H1 (cell line): ENCODE results near the gene GNAS. TPM values are rescaled to one million over a fixed set of nuclear protein-coding genes. Genes with fewer than 3 reads are reported as not detected.
A peak's percentile ranks its signal among the peaks of the same experiment; 100 is the strongest.

Experiments
- ASH2L ChIP-seq: fragments of 200-600, 300-600 bp; sonication (generic); IDR thresholded peaks from one replicate; pipeline ENCODE4 v1.7.1; 2017; ENCODE audit warnings: low read length
- CTBP2 ChIP-seq: IDR thresholded peaks from 2 replicates; pipeline ENCODE4 v1.7.0; 2011; ENCODE audit warnings: borderline replicate concordance, mild to moderate bottlenecking, moderate library complexity, mixed read lengths, low read length; ENCODE audit not compliant: insufficient read depth, insufficient read length
- EP300 ChIP-seq, 2 experiments: IDR thresholded peaks; 1 replicate in 1 of 2; 2 replicates in 1 of 2; pipeline ENCODE4 v1.6.1; 2011 to 2012; ENCODE audit warnings: low read depth in 2 of 2, low read length in 2 of 2, mild to moderate bottlenecking in 2 of 2, borderline replicate concordance in 1 of 2, inconsistent platforms in 1 of 2, moderate library complexity in 1 of 2
- KDM4A ChIP-seq: IDR thresholded peaks from one replicate; pipeline ENCODE4 v1.7.1; 2012; ENCODE audit warnings: low read depth, mild to moderate bottlenecking, moderate library complexity, low read length, inconsistent platforms; ENCODE audit not compliant: severe bottlenecking
- SP1 ChIP-seq: IDR thresholded peaks from 2 replicates; pipeline ENCODE4 v1.6.1; 2011; ENCODE audit warnings: low read depth, low read length
- TAF1 ChIP-seq: IDR thresholded peaks from 2 replicates; pipeline ENCODE4 v1.6.1; 2011; ENCODE audit warnings: mild to moderate bottlenecking, low read depth, low read length
- TBP ChIP-seq: IDR thresholded peaks from 2 replicates; pipeline ENCODE4 v1.6.1; 2011; ENCODE audit warnings: low read depth, low read length, improper control_type of control experiment
- polyA plus RNA-seq, 7 experiments: library from polyadenylated mRNA; depleted of rRNA in 3 of 7; stranded (reverse) in 5 of 7; unstranded in 2 of 7; fragments of >200 nt in 5 of 7; fragments of 200-250 nt in 2 of 7; gene quantifications; 1 replicate in 5 of 7; 2 replicates in 1 of 7; 4 replicates in 1 of 7; pipeline versions ENCODE4 v1.2.1 to v1.2.3, GENCODE V29; 2011 to 2013; ENCODE audit warnings: missing spikeins in 2 of 7, mixed read lengths in 2 of 7
- total RNA-seq: library from RNA; stranded (reverse); fragmentation: NEBNext Ultra II Directional; extraction: Animal tissue kit (Norgen Biotek cat#: 25700); gene quantifications from 2 replicates; pipeline ENCODE4 v1.2.1, GENCODE V29; 2021
- TF ChIP-seq, protein P1 (sequence below): fragments of 300-600 bp; sonication (generic); IDR thresholded peaks from 2 replicates; pipeline ENCODE4 v1.7.1; 2012; ENCODE audit warnings: low read length, moderate library complexity, mild to moderate bottlenecking, inconsistent platforms; ENCODE audit not compliant: insufficient replicate concordance
- TF ChIP-seq, protein P2 (sequence below): IDR thresholded peaks from 2 replicates; pipeline ENCODE4 v1.6.1; 2012; ENCODE audit warnings: inconsistent platforms

Gene GNAS
- total and polyA plus RNA-seq, 2 of the 8 experiments (the other 6 are each of a cell fraction or from before 2014, with no cell fraction given) = 989 to 1,613 TPM

DNA sequence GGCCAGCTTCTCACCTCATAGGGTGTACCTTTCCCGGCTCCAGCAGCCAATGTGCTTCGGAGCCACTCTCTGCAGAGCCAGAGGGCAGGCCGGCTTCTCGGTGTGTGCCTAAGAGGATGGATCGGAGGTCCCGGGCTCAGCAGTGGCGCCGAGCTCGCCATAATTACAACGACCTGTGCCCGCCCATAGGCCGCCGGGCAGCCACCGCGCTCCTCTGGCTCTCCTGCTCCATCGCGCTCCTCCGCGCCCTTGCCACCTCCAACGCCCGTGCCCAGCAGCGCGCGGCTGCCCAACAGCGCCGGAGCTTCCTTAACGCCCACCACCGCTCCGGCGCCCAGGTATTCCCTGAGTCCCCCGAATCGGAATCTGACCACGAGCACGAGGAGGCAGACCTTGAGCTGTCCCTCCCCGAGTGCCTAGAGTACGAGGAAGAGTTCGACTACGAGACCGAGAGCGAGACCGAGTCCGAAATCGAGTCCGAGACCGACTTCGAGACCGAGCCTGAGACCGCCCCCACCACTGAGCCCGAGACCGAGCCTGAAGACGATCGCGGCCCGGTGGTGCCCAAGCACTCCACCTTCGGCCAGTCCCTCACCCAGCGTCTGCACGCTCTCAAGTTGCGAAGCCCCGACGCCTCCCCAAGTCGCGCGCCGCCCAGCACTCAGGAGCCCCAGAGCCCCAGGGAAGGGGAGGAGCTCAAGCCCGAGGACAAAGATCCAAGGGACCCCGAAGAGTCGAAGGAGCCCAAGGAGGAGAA, 12.3 kb upstream of the GNAS start (continued):
- TF ChIP-seq, protein P1, sequence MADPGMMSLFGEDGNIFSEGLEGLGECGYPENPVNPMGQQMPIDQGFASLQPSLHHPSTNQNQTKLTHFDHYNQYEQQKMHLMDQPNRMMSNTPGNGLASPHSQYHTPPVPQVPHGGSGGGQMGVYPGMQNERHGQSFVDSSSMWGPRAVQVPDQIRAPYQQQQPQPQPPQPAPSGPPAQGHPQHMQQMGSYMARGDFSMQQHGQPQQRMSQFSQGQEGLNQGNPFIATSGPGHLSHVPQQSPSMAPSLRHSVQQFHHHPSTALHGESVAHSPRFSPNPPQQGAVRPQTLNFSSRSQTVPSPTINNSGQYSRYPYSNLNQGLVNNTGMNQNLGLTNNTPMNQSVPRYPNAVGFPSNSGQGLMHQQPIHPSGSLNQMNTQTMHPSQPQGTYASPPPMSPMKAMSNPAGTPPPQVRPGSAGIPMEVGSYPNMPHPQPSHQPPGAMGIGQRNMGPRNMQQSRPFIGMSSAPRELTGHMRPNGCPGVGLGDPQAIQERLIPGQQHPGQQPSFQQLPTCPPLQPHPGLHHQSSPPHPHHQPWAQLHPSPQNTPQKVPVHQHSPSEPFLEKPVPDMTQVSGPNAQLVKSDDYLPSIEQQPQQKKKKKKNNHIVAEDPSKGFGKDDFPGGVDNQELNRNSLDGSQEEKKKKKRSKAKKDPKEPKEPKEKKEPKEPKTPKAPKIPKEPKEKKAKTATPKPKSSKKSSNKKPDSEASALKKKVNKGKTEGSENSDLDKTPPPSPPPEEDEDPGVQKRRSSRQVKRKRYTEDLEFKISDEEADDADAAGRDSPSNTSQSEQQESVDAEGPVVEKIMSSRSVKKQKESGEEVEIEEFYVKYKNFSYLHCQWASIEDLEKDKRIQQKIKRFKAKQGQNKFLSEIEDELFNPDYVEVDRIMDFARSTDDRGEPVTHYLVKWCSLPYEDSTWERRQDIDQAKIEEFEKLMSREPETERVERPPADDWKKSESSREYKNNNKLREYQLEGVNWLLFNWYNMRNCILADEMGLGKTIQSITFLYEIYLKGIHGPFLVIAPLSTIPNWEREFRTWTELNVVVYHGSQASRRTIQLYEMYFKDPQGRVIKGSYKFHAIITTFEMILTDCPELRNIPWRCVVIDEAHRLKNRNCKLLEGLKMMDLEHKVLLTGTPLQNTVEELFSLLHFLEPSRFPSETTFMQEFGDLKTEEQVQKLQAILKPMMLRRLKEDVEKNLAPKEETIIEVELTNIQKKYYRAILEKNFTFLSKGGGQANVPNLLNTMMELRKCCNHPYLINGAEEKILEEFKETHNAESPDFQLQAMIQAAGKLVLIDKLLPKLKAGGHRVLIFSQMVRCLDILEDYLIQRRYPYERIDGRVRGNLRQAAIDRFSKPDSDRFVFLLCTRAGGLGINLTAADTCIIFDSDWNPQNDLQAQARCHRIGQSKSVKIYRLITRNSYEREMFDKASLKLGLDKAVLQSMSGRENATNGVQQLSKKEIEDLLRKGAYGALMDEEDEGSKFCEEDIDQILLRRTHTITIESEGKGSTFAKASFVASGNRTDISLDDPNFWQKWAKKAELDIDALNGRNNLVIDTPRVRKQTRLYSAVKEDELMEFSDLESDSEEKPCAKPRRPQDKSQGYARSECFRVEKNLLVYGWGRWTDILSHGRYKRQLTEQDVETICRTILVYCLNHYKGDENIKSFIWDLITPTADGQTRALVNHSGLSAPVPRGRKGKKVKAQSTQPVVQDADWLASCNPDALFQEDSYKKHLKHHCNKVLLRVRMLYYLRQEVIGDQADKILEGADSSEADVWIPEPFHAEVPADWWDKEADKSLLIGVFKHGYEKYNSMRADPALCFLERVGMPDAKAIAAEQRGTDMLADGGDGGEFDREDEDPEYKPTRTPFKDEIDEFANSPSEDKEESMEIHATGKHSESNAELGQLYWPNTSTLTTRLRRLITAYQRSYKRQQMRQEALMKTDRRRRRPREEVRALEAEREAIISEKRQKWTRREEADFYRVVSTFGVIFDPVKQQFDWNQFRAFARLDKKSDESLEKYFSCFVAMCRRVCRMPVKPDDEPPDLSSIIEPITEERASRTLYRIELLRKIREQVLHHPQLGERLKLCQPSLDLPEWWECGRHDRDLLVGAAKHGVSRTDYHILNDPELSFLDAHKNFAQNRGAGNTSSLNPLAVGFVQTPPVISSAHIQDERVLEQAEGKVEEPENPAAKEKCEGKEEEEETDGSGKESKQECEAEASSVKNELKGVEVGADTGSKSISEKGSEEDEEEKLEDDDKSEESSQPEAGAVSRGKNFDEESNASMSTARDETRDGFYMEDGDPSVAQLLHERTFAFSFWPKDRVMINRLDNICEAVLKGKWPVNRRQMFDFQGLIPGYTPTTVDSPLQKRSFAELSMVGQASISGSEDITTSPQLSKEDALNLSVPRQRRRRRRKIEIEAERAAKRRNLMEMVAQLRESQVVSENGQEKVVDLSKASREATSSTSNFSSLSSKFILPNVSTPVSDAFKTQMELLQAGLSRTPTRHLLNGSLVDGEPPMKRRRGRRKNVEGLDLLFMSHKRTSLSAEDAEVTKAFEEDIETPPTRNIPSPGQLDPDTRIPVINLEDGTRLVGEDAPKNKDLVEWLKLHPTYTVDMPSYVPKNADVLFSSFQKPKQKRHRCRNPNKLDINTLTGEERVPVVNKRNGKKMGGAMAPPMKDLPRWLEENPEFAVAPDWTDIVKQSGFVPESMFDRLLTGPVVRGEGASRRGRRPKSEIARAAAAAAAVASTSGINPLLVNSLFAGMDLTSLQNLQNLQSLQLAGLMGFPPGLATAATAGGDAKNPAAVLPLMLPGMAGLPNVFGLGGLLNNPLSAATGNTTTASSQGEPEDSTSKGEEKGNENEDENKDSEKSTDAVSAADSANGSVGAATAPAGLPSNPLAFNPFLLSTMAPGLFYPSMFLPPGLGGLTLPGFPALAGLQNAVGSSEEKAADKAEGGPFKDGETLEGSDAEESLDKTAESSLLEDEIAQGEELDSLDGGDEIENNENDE = no peak
- TF ChIP-seq TBP (no peak), SP1 (no peak), CTBP2 (peak; percentile 48), ASH2L (peak; percentile 32), EP300 (IDR thresholded peaks at IDR 0.05; ENCODE audit: borderline replicate concordance in 1 of 2, low read depth in 2 of 2, low read length in 2 of 2) (no peak), KDM4A (peak; percentile 10), TAF1 (no peak)
- TF ChIP-seq, protein P2, sequence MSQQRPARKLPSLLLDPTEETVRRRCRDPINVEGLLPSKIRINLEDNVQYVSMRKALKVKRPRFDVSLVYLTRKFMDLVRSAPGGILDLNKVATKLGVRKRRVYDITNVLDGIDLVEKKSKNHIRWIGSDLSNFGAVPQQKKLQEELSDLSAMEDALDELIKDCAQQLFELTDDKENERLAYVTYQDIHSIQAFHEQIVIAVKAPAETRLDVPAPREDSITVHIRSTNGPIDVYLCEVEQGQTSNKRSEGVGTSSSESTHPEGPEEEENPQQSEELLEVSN = peak; percentile 17; the same call in 1 of the 2 replicates
